Duodenal mucosa (tissue), 2 donors: Measurements from ENCODE around the gene NBPF3.
"Not testable (repeated sequence)": the region's sequence is repeated elsewhere in the genome, so short reads cannot be mapped to it uniquely, and the experiment has no call there.

Source experiments
- H3K27ac ChIP-seq: one replicate; pipeline ENCODE4 v1.7.0; 2013; ENCODE audit warnings: low read depth, low read length
- H3K27me3 ChIP-seq, 2 donors: one replicate each; pipeline ENCODE4 v1.7.0; 2013; ENCODE audit warnings: low read length in 2 of 2, control low read depth in 1 of 2; ENCODE audit not compliant: insufficient read depth in 2 of 2, control insufficient read depth in 1 of 2
- H3K36me3 ChIP-seq, 2 donors: one replicate each; pipeline ENCODE4 v1.7.0; 2013; ENCODE audit warnings: low read length in 2 of 2, control low read depth in 1 of 2; ENCODE audit not compliant: insufficient read depth in 2 of 2, control insufficient read depth in 1 of 2
- H3K4me1 ChIP-seq, 2 donors: one replicate each; pipeline ENCODE4 v1.7.0; 2013; ENCODE audit warnings: low read length in 2 of 2, control low read depth in 1 of 2; ENCODE audit not compliant: insufficient read depth in 2 of 2, control insufficient read depth in 1 of 2
- H3K4me3 ChIP-seq, 2 donors: one replicate each; pipeline ENCODE4 v1.7.0; 2013; ENCODE audit warnings: low read length in 2 of 2, low read depth in 1 of 2
- H3K9ac ChIP-seq, 2 donors: one replicate each; pipeline ENCODE4 v1.7.0; 2013; ENCODE audit warnings: low read length in 2 of 2, low read depth in 1 of 2
- H3K9me3 ChIP-seq, 2 donors: one replicate each; pipeline ENCODE4 v1.7.0; 2013; ENCODE audit warnings: low read length in 2 of 2, control low read depth in 1 of 2; ENCODE audit not compliant: control insufficient read depth in 1 of 2

Gene NBPF3

GRCh38 chr1:21438646-21439312 lies 1.2 kb upstream of the NBPF3 start:
- H3K4me1 ChIP-seq, H3K9ac ChIP-seq, H3K27me3 ChIP-seq, H3K27ac ChIP-seq, H3K4me3 ChIP-seq, H3K36me3 ChIP-seq, H3K9me3 ChIP-seq: not testable (repeated sequence)

- peak overlapping the region; percentile 68 to 78 for H3K4me3 ChIP-seq
- H3K27me3 ChIP-seq, result peaks cover 0 to 3% of the 10 kb centered on the region in 2 donors
- no peaks in the 10 kb centered on the region for H3K9me3 ChIP-seq
- H3K36me3 ChIP-seq, result no peaks in the 10 kb centered on the region
- H3K4me1 ChIP-seq, result peaks cover 0 to 4% of the 10 kb centered on the region in 2 donors
- no peak overlapping the region for H3K27ac ChIP-seq
- peak overlapping the region in 1 of 2 donors; percentile 48 for H3K9ac ChIP-seq
These were observed 604 bp upstream of the NBPF3 start for GRCh38 chr1:21439345-21439720.

GRCh38 chr1:21440630-21441125 lies 741 bp downstream of the NBPF3 start:
- peak overlapping the region; percentile 10 to 32 for H3K9ac ChIP-seq
- H3K36me3 ChIP-seq, H3K27ac ChIP-seq: not testable (repeated sequence)

GRCh38 chr1:21446647-21447046 lies 6.7 kb downstream of the NBPF3 start:
- not testable (repeated sequence) for H3K9ac ChIP-seq, H3K36me3 ChIP-seq, H3K27me3 ChIP-seq, H3K9me3 ChIP-seq, H3K4me1 ChIP-seq, H3K4me3 ChIP-seq, H3K27ac ChIP-seq

More at GRCh38 chr1:21440630-21441125, 741 bp downstream of the NBPF3 start:
- not testable (repeated sequence) for H3K9me3 ChIP-seq, H3K4me1 ChIP-seq, H3K27me3 ChIP-seq
- H3K4me3 ChIP-seq, result peak overlapping the region; percentile 56 to 78

- Histone ChIP-seq H3K27me3 (no peaks in the 10 kb centered on the region), H3K9me3 (no peaks in the 10 kb centered on the region), H3K27ac (no peak overlapping the region), H3K36me3 (no peaks in the 10 kb centered on the region), H3K4me1 (no peaks in the 10 kb centered on the region), H3K9ac (no peak overlapping the region), H3K4me3 (no peak overlapping the region)
These were observed 7.4 kb downstream of the NBPF3 start for GRCh38 chr1:21447311-21447710.

GRCh38 chr1:21449906-21450305 lies 10.0 kb downstream of the NBPF3 start:
- H3K4me1 ChIP-seq, result no peaks in the 10 kb centered on the region
- H3K27me3 ChIP-seq, result no peaks in the 10 kb centered on the region
- no peak overlapping the region for H3K27ac ChIP-seq
- no peak overlapping the region for H3K4me3 ChIP-seq
- H3K9ac ChIP-seq, result no peak overlapping the region
- no peaks in the 10 kb centered on the region for H3K9me3 ChIP-seq
- H3K36me3 ChIP-seq, result no peaks in the 10 kb centered on the region

GRCh38 chr1:21451212-21451611 lies 11.3 kb downstream of the NBPF3 start:
- Histone ChIP-seq H3K9ac (no peak overlapping the region), H3K27me3 (no peaks in the 10 kb centered on the region), H3K36me3 (no peaks in the 10 kb centered on the region), H3K4me3 (no peak overlapping the region), H3K4me1 (no peaks in the 10 kb centered on the region), H3K9me3 (no peaks in the 10 kb centered on the region), H3K27ac (no peak overlapping the region)

GRCh38 chr1:21451981-21452411 lies 12.1 kb downstream of the NBPF3 start:
- Histone ChIP-seq H3K4me1 (no peaks in the 10 kb centered on the region), H3K36me3 (no peaks in the 10 kb centered on the region), H3K27me3 (no peaks in the 10 kb centered on the region), H3K9me3 (no peaks in the 10 kb centered on the region), H3K9ac (no peak overlapping the region), H3K4me3 (no peak overlapping the region), H3K27ac (no peak overlapping the region)

GRCh38 chr1:21453964-21454614 lies 14.2 kb downstream of the NBPF3 start:
- not testable (repeated sequence) for H3K27ac ChIP-seq, H3K4me1 ChIP-seq, H3K9me3 ChIP-seq, H3K4me3 ChIP-seq, H3K27me3 ChIP-seq, H3K36me3 ChIP-seq, H3K9ac ChIP-seq

- not testable (repeated sequence) for H3K4me1 ChIP-seq, H3K27me3 ChIP-seq, H3K27ac ChIP-seq
These were observed 15.0 kb downstream of the NBPF3 start for GRCh38 chr1:21454904-21455303.

More at GRCh38 chr1:21454904-21455303, 15.0 kb downstream of the NBPF3 start:
- H3K9ac ChIP-seq, H3K36me3 ChIP-seq, H3K4me3 ChIP-seq, H3K9me3 ChIP-seq: not testable (repeated sequence)
